GM12878 (cell line): ENCODE data around the gene RARS2. TPM values are rescaled to one million over a fixed set of nuclear protein-coding genes. Genes with fewer than 3 reads are reported as not detected.

ENCODE experiments used
- BACH1 ChIP-seq: fragments of 450-650 bp; IDR thresholded peaks from 2 replicates; pipeline ENCODE4 v1.6.1; 2017; ENCODE audit warnings: mild to moderate bottlenecking, borderline replicate concordance
- BHLHE40 ChIP-seq, 2 experiments: fragments of 450-650 bp in 1 of 2; IDR thresholded peaks; 2 replicates each; pipeline ENCODE4 v1.6.1; 2011 to 2017; ENCODE audit warnings: low read depth in 2 of 2, borderline replicate concordance in 1 of 2, improper control_type of control experiment in 1 of 2, low read length in 1 of 2, mild to moderate bottlenecking in 1 of 2
- CBX5 ChIP-seq: sonication (generic); IDR thresholded peaks from 2 replicates; pipeline ENCODE4 v1.6.1; 2016; ENCODE audit warnings: low read depth, moderate library complexity, mild to moderate bottlenecking, inconsistent platforms
- CHD2 ChIP-seq: IDR thresholded peaks from 2 replicates; pipeline ENCODE4 v1.6.1; 2011; ENCODE audit warnings: low read depth, low read length, improper control_type of control experiment, borderline replicate concordance
- DPF2 ChIP-seq: fragments of 450-650 bp; IDR thresholded peaks from 2 replicates; pipeline ENCODE4 v1.6.1; 2017; ENCODE audit warnings: mild to moderate bottlenecking
- EED ChIP-seq: sonication (generic); IDR thresholded peaks from 2 replicates; pipeline ENCODE4 v1.6.1; 2016; ENCODE audit warnings: antibody characterized with exemption, low read depth
- EGR1 ChIP-seq, 2 experiments: IDR thresholded peaks; 1 replicate in 1 of 2; 2 replicates in 1 of 2; pipeline ENCODE4 v1.6.1; 2011 to 2012; ENCODE audit warnings: low read depth in 2 of 2, low read length in 2 of 2, borderline replicate concordance in 1 of 2, mild to moderate bottlenecking in 1 of 2, moderate library complexity in 1 of 2
- IKZF2 ChIP-seq, 2 experiments: fragments of 450-650 bp; IDR thresholded peaks; 2 replicates each; pipeline ENCODE4 v1.6.1; 2017; ENCODE audit warnings: mild to moderate bottlenecking in 2 of 2, moderate library complexity in 2 of 2
- KLF5 ChIP-seq: fragments of 450-650 bp; IDR thresholded peaks from 2 replicates; pipeline ENCODE4 v1.6.1; 2014; ENCODE audit warnings: mild to moderate bottlenecking; ENCODE audit not compliant: partially characterized antibody
- PML ChIP-seq: IDR thresholded peaks from 2 replicates; pipeline ENCODE4 v1.6.1; 2012; ENCODE audit warnings: low read length, inconsistent platforms
- POLR2A ChIP-seq: IDR thresholded peaks from 2 replicates; pipeline ENCODE4 v1.6.1; 2011; ENCODE audit warnings: low read depth, mild to moderate bottlenecking, low read length
- POU2F2 ChIP-seq: IDR thresholded peaks from 3 replicates; pipeline ENCODE4 v1.6.1; 2011; ENCODE audit warnings: low read depth, mild to moderate bottlenecking, low read length, borderline replicate concordance
- RAD21 ChIP-seq: IDR thresholded peaks from 2 replicates; pipeline ENCODE4 v1.6.1; 2011; ENCODE audit warnings: mild to moderate bottlenecking, low read depth, low read length, moderate library complexity; ENCODE audit not compliant: insufficient read depth
- RCOR1 ChIP-seq: conservative IDR thresholded peaks from 2 replicates; pipeline ENCODE4 v1.6.1; 2012; ENCODE audit warnings: low read depth, low read length, improper control_type of control experiment
- SIN3A ChIP-seq: IDR thresholded peaks from 2 replicates; pipeline ENCODE4 v1.6.1; 2012; ENCODE audit warnings: low read depth, low read length, improper control_type of control experiment
- TAF1 ChIP-seq: IDR thresholded peaks from 2 replicates; pipeline ENCODE4 v1.6.1; 2011; ENCODE audit warnings: mild to moderate bottlenecking, low read depth, low read length, borderline replicate concordance
- ZNF274 ChIP-seq: IDR thresholded peaks from one replicate; pipeline ENCODE4 v1.8.0; 2011; ENCODE audit not compliant: insufficient read length, insufficient read depth
- polyA plus RNA-seq, 11 experiments: library from polyadenylated mRNA; depleted of rRNA in 4 of 11; unstranded in 6 of 11; stranded (reverse) in 5 of 11; fragments of >200 nt; fragmentation: Nextera tagmentation in 4 of 11; fragmentation: Illumina TruSeq in 1 of 11; extraction: Ambion mirVana in 4 of 11; extraction: Trizol in 1 of 11; gene quantifications; 1 replicate in 1 of 11; 2 replicates in 10 of 11; pipeline versions ENCODE4 v1.2.1 to v1.2.3, GENCODE V29; 2011 to 2016; ENCODE audit warnings: inconsistent platforms in 2 of 11, missing spikeins in 2 of 11, low read depth in 1 of 11
- total RNA-seq, 4 experiments: library from RNA; depleted of rRNA in 3 of 4; stranded (reverse); fragments of >200 nt in 3 of 4; fragmentation: Illumina TruSeq in 1 of 4; extraction: Trizol in 1 of 4; gene quantifications; 2 replicates each; pipeline versions ENCODE4 v1.2.1 to v1.2.3, GENCODE V29; 2013 to 2021
- TF ChIP-seq, protein P1 (sequence below): fragments of 450-650 bp; conservative IDR thresholded peaks from 2 replicates; pipeline ENCODE4 v1.6.1; 2017; ENCODE audit warnings: mild to moderate bottlenecking, moderate library complexity
- TF ChIP-seq, protein P2 (sequence below): fragments of 450-650 bp; IDR thresholded peaks from 2 replicates; pipeline ENCODE4 v1.6.1; 2018; ENCODE audit warnings: mild to moderate bottlenecking, low read depth, moderate library complexity; ENCODE audit not compliant: partially characterized antibody
- TF ChIP-seq, protein P3 (sequence below): IDR thresholded peaks from 2 replicates; pipeline ENCODE4 v1.6.1; 2012; ENCODE audit warnings: mild to moderate bottlenecking, low read depth, low read length
- TF ChIP-seq, protein P4 (sequence below): IDR thresholded peaks from 2 replicates; pipeline ENCODE4 v1.6.1; 2011; ENCODE audit warnings: borderline replicate concordance, low read depth, mild to moderate bottlenecking, moderate library complexity, mixed read lengths, low read length; ENCODE audit not compliant: insufficient read depth; ENCODE audit errors: extremely low read length

The RARS2 gene
- total and polyA plus RNA-seq, 10 of the 15 experiments (the other 5 are each of a cell fraction or from before 2014, with no cell fraction given), result 18.3 to 54.2 (median 36.8) TPM

DNA sequence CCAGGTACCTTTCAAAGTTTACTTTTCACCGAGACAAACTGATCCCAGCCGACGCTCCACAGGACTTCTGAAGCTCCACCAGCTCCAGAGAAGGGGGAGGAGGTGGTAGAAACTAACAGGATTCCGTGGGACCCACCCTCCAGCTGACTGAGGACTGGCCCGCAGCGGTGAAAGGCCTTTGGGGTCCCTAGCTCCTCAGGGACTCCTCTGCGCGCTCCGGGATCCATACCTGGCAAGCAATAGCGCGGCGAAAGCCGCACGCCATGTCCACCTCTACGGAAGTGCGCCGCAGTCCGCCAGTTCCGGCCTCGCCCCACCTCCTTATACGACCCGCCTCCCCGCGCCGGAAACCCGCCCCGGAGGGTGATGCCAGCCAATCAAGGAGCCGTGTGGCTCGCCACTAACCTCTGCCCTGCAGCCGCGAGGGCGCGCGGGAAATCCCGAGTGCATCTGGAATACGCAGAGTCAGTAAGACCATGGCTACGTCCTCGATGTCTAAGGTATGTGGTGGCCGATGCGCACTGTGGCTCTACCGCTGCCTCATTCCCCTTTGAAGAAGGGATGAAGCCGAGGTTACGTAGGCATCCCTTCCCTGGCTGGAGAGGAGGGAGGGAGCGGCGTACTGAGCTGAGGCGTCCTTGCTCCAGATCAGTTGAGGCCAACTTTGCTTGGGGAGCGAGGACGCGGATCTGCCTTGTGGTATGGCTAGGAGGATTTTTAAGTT is at the start of gene RARS2, which contains the start of gene ORC3 (continued):
- TF ChIP-seq POU2F2 (0 out of 3 replicates have a peak, but pooled peaks have one; percentile 38), KLF5 (peak; percentile 51), BHLHE40 (IDR thresholded peaks at IDR 0.05; ENCODE audit: borderline replicate concordance in 1 of 2, low read depth in 2 of 2, low read length in 1 of 2) (0 out of 4 replicates have a peak, but pooled peaks of 1 of the 2 experiments have one; percentile 35), CHD2 (peak; percentile 92), ZNF274 (no peak), EED (no peak), TAF1 (peak; percentile 82), CBX5 (0 out of 2 replicates have a peak, but pooled peaks have one; percentile 62), SIN3A (peak; percentile 93), RCOR1 (no peak), RAD21 (no peak), EGR1 (IDR thresholded peaks at IDR 0.05; ENCODE audit: borderline replicate concordance in 1 of 2, low read depth in 2 of 2, low read length in 2 of 2) (no peak), PML (peak; percentile 97), DPF2 (no peak; the same call in 1 of the 2 replicates), BACH1 (peak; percentile 69; the same call in 1 of the 2 replicates), POLR2A (peak; percentile 93), IKZF2 (IDR thresholded peaks at IDR 0.05) (0 out of 4 replicates have a peak, but pooled peaks have one; percentile 16 to 22)
- TF ChIP-seq, protein P1, sequence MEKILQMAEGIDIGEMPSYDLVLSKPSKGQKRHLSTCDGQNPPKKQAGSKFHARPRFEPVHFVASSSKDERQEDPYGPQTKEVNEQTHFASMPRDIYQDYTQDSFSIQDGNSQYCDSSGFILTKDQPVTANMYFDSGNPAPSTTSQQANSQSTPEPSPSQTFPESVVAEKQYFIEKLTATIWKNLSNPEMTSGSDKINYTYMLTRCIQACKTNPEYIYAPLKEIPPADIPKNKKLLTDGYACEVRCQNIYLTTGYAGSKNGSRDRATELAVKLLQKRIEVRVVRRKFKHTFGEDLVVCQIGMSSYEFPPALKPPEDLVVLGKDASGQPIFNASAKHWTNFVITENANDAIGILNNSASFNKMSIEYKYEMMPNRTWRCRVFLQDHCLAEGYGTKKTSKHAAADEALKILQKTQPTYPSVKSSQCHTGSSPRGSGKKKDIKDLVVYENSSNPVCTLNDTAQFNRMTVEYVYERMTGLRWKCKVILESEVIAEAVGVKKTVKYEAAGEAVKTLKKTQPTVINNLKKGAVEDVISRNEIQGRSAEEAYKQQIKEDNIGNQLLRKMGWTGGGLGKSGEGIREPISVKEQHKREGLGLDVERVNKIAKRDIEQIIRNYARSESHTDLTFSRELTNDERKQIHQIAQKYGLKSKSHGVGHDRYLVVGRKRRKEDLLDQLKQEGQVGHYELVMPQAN, result peak; percentile 97; the same call in 1 of the 2 replicates
- TF ChIP-seq, protein P2, sequence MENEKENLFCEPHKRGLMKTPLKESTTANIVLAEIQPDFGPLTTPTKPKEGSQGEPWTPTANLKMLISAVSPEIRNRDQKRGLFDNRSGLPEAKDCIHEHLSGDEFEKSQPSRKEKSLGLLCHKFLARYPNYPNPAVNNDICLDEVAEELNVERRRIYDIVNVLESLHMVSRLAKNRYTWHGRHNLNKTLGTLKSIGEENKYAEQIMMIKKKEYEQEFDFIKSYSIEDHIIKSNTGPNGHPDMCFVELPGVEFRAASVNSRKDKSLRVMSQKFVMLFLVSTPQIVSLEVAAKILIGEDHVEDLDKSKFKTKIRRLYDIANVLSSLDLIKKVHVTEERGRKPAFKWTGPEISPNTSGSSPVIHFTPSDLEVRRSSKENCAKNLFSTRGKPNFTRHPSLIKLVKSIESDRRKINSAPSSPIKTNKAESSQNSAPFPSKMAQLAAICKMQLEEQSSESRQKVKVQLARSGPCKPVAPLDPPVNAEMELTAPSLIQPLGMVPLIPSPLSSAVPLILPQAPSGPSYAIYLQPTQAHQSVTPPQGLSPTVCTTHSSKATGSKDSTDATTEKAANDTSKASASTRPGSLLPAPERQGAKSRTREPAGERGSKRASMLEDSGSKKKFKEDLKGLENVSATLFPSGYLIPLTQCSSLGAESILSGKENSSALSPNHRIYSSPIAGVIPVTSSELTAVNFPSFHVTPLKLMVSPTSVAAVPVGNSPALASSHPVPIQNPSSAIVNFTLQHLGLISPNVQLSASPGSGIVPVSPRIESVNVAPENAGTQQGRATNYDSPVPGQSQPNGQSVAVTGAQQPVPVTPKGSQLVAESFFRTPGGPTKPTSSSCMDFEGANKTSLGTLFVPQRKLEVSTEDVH, result peak; percentile 96
- TF ChIP-seq, protein P3, sequence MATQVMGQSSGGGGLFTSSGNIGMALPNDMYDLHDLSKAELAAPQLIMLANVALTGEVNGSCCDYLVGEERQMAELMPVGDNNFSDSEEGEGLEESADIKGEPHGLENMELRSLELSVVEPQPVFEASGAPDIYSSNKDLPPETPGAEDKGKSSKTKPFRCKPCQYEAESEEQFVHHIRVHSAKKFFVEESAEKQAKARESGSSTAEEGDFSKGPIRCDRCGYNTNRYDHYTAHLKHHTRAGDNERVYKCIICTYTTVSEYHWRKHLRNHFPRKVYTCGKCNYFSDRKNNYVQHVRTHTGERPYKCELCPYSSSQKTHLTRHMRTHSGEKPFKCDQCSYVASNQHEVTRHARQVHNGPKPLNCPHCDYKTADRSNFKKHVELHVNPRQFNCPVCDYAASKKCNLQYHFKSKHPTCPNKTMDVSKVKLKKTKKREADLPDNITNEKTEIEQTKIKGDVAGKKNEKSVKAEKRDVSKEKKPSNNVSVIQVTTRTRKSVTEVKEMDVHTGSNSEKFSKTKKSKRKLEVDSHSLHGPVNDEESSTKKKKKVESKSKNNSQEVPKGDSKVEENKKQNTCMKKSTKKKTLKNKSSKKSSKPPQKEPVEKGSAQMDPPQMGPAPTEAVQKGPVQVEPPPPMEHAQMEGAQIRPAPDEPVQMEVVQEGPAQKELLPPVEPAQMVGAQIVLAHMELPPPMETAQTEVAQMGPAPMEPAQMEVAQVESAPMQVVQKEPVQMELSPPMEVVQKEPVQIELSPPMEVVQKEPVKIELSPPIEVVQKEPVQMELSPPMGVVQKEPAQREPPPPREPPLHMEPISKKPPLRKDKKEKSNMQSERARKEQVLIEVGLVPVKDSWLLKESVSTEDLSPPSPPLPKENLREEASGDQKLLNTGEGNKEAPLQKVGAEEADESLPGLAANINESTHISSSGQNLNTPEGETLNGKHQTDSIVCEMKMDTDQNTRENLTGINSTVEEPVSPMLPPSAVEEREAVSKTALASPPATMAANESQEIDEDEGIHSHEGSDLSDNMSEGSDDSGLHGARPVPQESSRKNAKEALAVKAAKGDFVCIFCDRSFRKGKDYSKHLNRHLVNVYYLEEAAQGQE, result 0 out of 2 replicates have a peak, but pooled peaks have one; percentile 10
- TF ChIP-seq, protein P4, sequence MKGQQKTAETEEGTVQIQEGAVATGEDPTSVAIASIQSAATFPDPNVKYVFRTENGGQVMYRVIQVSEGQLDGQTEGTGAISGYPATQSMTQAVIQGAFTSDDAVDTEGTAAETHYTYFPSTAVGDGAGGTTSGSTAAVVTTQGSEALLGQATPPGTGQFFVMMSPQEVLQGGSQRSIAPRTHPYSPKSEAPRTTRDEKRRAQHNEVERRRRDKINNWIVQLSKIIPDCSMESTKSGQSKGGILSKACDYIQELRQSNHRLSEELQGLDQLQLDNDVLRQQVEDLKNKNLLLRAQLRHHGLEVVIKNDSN, result no peak
